RPMI7951 (cell line): Measurements from ENCODE around the gene CMTM1. TPM values are rescaled to one million over a fixed set of nuclear protein-coding genes. Genes with fewer than 3 reads are reported as not detected.
"Not testable (repeated sequence)": the region's sequence is repeated elsewhere in the genome, so short reads cannot be mapped to it uniquely, and the experiment has no call there.

ENCODE experiments used
- DNase-seq: peaks from one replicate; pipeline ENCODE4 v3.0.0-alpha.2; 2012; ENCODE audit warnings: low read depth
- total RNA-seq: library from RNA; depleted of rRNA; stranded (reverse); fragments of >200 nt; shearing (Covaris generic); gene quantifications from 2 replicates; pipeline ENCODE4 v1.2.3, GENCODE V29; 2014

CMTM1 gene
- total RNA-seq, 1 experiment from 2014 or later, result 6.0 TPM

- no peak for DNase-seq
Observed at GRCh38 chr16:66562409-66562808, 3.8 kb upstream of the CMTM1 start.

- no peak for DNase-seq
Observed at GRCh38 chr16:66562986-66563385, 3.3 kb upstream of the CMTM1 start.

GRCh38 chr16:66563574-66564334 lies 2.5 kb upstream of the CMTM1 start:
- no peak for DNase-seq

- DNase-seq, result not testable (repeated sequence)
Observed at GRCh38 chr16:66567270-66567669, 1.0 kb downstream of the CMTM1 start.

GRCh38 chr16:66568355-66568754 lies 2.1 kb downstream of the CMTM1 start:
- no peak for DNase-seq

GRCh38 chr16:66569131-66569530 lies 2.9 kb downstream of the CMTM1 start:
- DNase-seq, result peak; percentile 28

- peak; percentile 44 for DNase-seq
Observed at GRCh38 chr16:66569827-66570405, 3.7 kb downstream of the CMTM1 start.

- peak; percentile 37 for DNase-seq
Observed at GRCh38 chr16:66572356-66572755, 6.1 kb downstream of the CMTM1 start.

- DNase-seq, result no peak
Observed at GRCh38 chr16:66574081-66574480, 7.8 kb downstream of the CMTM1 start.

- no peak for DNase-seq
Observed at GRCh38 chr16:66574531-66574930, 8.3 kb downstream of the CMTM1 start.

- DNase-seq, result no peak
Observed at GRCh38 chr16:66575060-66575459, 8.8 kb downstream of the CMTM1 start.

- DNase-seq, result no peak
Observed at GRCh38 chr16:66576296-66576695, 10.1 kb downstream of the CMTM1 start.

- no peak for DNase-seq
Observed at GRCh38 chr16:66578651-66579531, 12.7 kb downstream of the CMTM1 start, which contains the start of gene CMTM2. TSS of gene CMTM2 (plus strand) at chr16:66579463. CDS start at chr16:66579608, 145 bp downstream.

- DNase-seq, result peak; percentile 56
Observed at GRCh38 chr16:66580605-66581209, 14.5 kb downstream of the CMTM1 start.

GRCh38 chr16:66581246-66581952 lies 15.2 kb downstream of the CMTM1 start:
- DNase-seq, result no peak

GRCh38 chr16:66585481-66586239 lies 19.4 kb downstream of the CMTM1 start:
- no peak for DNase-seq

GRCh38 chr16:66587881-66588600 lies 21.8 kb downstream of the CMTM1 start:
- peak; percentile 17 for DNase-seq

- peak; percentile 35 for DNase-seq
Observed at GRCh38 chr16:66588981-66589713, 22.9 kb downstream of the CMTM1 start.

- DNase-seq, result no peak
Observed at GRCh38 chr16:66590322-66590721, 24.1 kb downstream of the CMTM1 start.
